Measurements from ENCODE around the gene VEGFA. TPM values are rescaled to one million over a fixed set of nuclear protein-coding genes. Genes with fewer than 3 reads are reported as not detected.

The VEGFA gene
- total and polyA plus RNA-seq, 2 of the 8 experiments (the other 6 are each of a cell fraction or from before 2014, with no cell fraction given), result 42.2 to 58.5 TPM

DNA sequence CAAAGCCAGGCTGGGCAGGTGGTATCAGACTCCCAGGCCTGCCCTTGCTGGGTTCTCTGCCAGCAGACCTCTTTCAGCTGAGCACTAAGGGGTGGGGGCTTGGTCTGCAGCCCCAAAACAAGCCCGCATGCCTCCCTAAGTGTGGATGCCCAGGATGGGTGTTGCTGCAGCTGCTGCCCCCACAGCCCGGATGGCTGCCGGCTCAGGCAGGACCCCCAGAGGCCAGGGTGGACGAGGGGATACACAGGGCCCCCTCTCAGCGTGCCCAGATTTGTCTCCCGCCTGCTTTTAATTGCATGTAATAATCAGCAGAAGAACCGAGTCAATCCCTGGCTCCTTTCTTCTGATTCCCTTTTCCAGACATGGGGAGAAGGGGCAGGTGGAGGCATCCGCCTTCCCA is 60.8 kb downstream of the VEGFA start:
- Histone ChIP-seq H3K4me2 (ENCODE audit: insufficient read depth in 1 of 2, low read depth in 2 of 2, low read length in 2 of 2) (no peak overlapping the region), H4K20me1 (replicated peaks in 1 of 2; ENCODE audit: control insufficient read depth in 1 of 2, insufficient read depth in 2 of 2, low read length in 2 of 2) (no peaks in the 10 kb centered on the region), H2AK5ac (ENCODE audit: low read depth, low read length) (no peak overlapping the region), H3K79me1 (ENCODE audit: low read depth, low read length) (no peaks in the 10 kb centered on the region), H3K27me3 (replicated peaks in 1 of 4; ENCODE audit: control insufficient read depth in 3 of 4, extremely low read depth in 1 of 4, insufficient read depth in 3 of 4, low read length in 3 of 4) (no peaks in the 10 kb centered on the region), H4K8ac (ENCODE audit: extremely low read depth, insufficient read depth, low read length) (no peak overlapping the region; the same call in 1 of the 2 replicates), H3K4ac (replicated peaks; ENCODE audit: insufficient read length, low read depth, low read length) (no peak overlapping the region), H2BK20ac (ENCODE audit: low read length) (no peak overlapping the region), H2BK12ac (ENCODE audit: low read depth, low read length) (no peak overlapping the region), H3K9ac (replicated peaks in 1 of 4; ENCODE audit: extremely low read depth in 1 of 4, low read depth in 3 of 4, low read length in 3 of 4) (no peak overlapping the region), H3K18ac (ENCODE audit: extremely low read depth, low read length) (no peak overlapping the region), H3K4me3 (ENCODE audit: extremely low read depth in 1 of 4, insufficient read depth in 2 of 4, low read depth in 3 of 4, low read length in 4 of 4) (no peak overlapping the region), H2BK120ac (replicated peaks; ENCODE audit: low read depth, low read length) (no peak overlapping the region), H2BK5ac (ENCODE audit: low read depth, low read length) (no peak overlapping the region), H3K79me2 (ENCODE audit: control insufficient read depth in 1 of 2, insufficient read depth in 2 of 2, low read length in 2 of 2) (no peaks in the 10 kb centered on the region), H2BK15ac (ENCODE audit: low read length) (no peak overlapping the region), H3K9me3 (ENCODE audit: insufficient read depth in 2 of 2, low read depth in 1 of 2, low read length in 1 of 2) (no peaks in the 10 kb centered on the region), H3K23me2 (ENCODE audit: low read depth, low read length) (no peaks in the 10 kb centered on the region), H3K56ac (replicated peaks; ENCODE audit: insufficient read length, low read depth, low read length) (no peak overlapping the region), H3K36me3 (ENCODE audit: control insufficient read depth in 2 of 4, insufficient read depth in 4 of 4, low read length in 3 of 4) (no peaks in the 10 kb centered on the region), H4K91ac (replicated peaks; ENCODE audit: insufficient read length, low read length) (no peak overlapping the region), H3K23ac (ENCODE audit: insufficient read length) (no peak overlapping the region), H3K27ac (ENCODE audit: low read depth, low read length) (no peak overlapping the region), H2AFZ (ENCODE audit: low read length) (no peak overlapping the region), H4K5ac (ENCODE audit: insufficient read length, low read depth, low read length) (no peak overlapping the region), H3K4me1 (replicated peaks in 1 of 4; ENCODE audit: control insufficient read depth in 3 of 4, insufficient read depth in 4 of 4, low read length in 3 of 4) (peaks cover 0 to 3% (median under 1%) of the 10 kb centered on the region in 4 experiments; a peak in 2 of 7 replicates), H3K14ac (ENCODE audit: insufficient read length) (no peak overlapping the region)
- WGBS, 2 experiments (ENCODE audit: extremely low coverage in 1 of 2, insufficient coverage in 1 of 2, insufficient read length in 1 of 2, insufficient replicate concordance in 2 of 2, low coverage in 1 of 2, low lambda C conversion rate in 2 of 2, missing lambda C conversion rate in 1 of 2), result 84% methylated on average over 8 of the region's 8 CpGs; no CpG with 5 or more reads in 1 of the 2 experiments
- ChIA-PET CTCF (ENCODE audit: partially characterized antibody) (interaction anchor here (1.1 to 3.4 kb wide), 6 partner anchors 10 to 120 kb away, joined by 3 to 32 read pairs (median 4); no protein-coding TSS in a partner anchor), POLR2A (ENCODE audit: partially characterized antibody) (no interaction called here)
- FAIRE-seq, result no peak
- DNase-seq (ENCODE audit: low read depth in 1 of 2, low spot score in 2 of 2), result no peak
- TF ChIP-seq, protein P1, sequence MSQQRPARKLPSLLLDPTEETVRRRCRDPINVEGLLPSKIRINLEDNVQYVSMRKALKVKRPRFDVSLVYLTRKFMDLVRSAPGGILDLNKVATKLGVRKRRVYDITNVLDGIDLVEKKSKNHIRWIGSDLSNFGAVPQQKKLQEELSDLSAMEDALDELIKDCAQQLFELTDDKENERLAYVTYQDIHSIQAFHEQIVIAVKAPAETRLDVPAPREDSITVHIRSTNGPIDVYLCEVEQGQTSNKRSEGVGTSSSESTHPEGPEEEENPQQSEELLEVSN (IDR thresholded peaks at IDR 0.05), result no peak
- TF ChIP-seq KDM1A (IDR thresholded peaks at IDR 0.05; ENCODE audit: borderline replicate concordance, low read length), result no peak
- TF ChIP-seq RAD21 (IDR thresholded peaks at IDR 0.05 in 1 of 2, conservative IDR thresholded peaks at IDR 0.05 in 1 of 2; ENCODE audit: low read depth in 2 of 2, low read length in 2 of 2), result no peak
- TF ChIP-seq SP2 (IDR thresholded peaks at IDR 0.05; ENCODE audit: low read length), result no peak
- no peak for TF ChIP-seq HDAC6 (IDR thresholded peaks at IDR 0.05; ENCODE audit: low read depth, low read length)
- TF ChIP-seq ZNF274 (IDR thresholded peaks at IDR 0.05; ENCODE audit: borderline replicate concordance, extremely low read depth, low read length), result no peak
- TF ChIP-seq, protein P2, sequence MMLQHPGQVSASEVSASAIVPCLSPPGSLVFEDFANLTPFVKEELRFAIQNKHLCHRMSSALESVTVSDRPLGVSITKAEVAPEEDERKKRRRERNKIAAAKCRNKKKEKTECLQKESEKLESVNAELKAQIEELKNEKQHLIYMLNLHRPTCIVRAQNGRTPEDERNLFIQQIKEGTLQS (IDR thresholded peaks at IDR 0.05; ENCODE audit: insufficient read depth, low read depth, low read length), result no peak
- TF ChIP-seq ATF2 (IDR thresholded peaks at IDR 0.05; ENCODE audit: low read length), result no peak
- no peak for TF ChIP-seq CHD1 (IDR thresholded peaks at IDR 0.05; ENCODE audit: low read depth, low read length)
- TF ChIP-seq GTF2F1 (IDR thresholded peaks at IDR 0.05; ENCODE audit: borderline replicate concordance, low read depth, low read length), result no peak
- TF ChIP-seq TEAD4 (IDR thresholded peaks at IDR 0.05; ENCODE audit: low read depth, low read length), result no peak
